C4-2B (cell line): Measurements from ENCODE around the gene SEZ6.

Experiments used
- CTCF ChIP-seq: fragments of 450-650 bp; conservative IDR thresholded peaks from 2 replicates; pipeline ENCODE4 v1.5.1; 2017; ENCODE audit warnings: mild to moderate bottlenecking
- ZFX ChIP-seq: fragments of 450-650 bp; IDR thresholded peaks from 2 replicates; pipeline ENCODE4 v1.6.1; 2017

GRCh38 chr17:29045734-29046472 is 40.1 kb upstream of the SEZ6 start:
- TF ChIP-seq CTCF (no peak), ZFX (no peak)
